SK-N-SH treated with all-trans-retinoic acid at 6 μM for 48 hours (cell line): ENCODE results near the gene LRRC43.
A peak's percentile ranks its signal among the peaks of the same experiment; 100 is the strongest.
"Not testable (repeated sequence)": the region's sequence is repeated elsewhere in the genome, so short reads cannot be mapped to it uniquely, and the experiment has no call there.

ENCODE experiments used
- ATAC-seq: fragments of 200-7000 bp; cut with Tn5 transposase; 3 replicates; pipeline ENCODE4 v1.9.1; 2020; ENCODE audit warnings: mild to moderate bottlenecking, moderate library complexity
- ARNTL ChIP-seq: fragments of 450-650 bp; formaldehyde crosslinking; IDR thresholded peaks from 2 replicates; pipeline ENCODE4 v1.5.0; 2020; ENCODE audit warnings: low read depth, mild to moderate bottlenecking, moderate library complexity, borderline replicate concordance
- BACH2 ChIP-seq: fragments of 250-450 bp; sonication (Bioruptor Pico); IDR thresholded peaks from 2 replicates; pipeline ENCODE4 v1.9.0; 2021; ENCODE audit warnings: mild to moderate bottlenecking, borderline replicate concordance
- CSDC2 ChIP-seq: fragments of 250-450 bp; sonication (Bioruptor Pico); IDR thresholded peaks from 2 replicates; pipeline ENCODE4 v1.5.0; 2020; ENCODE audit warnings: mild to moderate bottlenecking, moderate library complexity
- CSRNP3 ChIP-seq: fragments of 250-450 bp; sonication (Bioruptor Pico); IDR thresholded peaks from 2 replicates; pipeline ENCODE4 v1.5.1; 2021; ENCODE audit warnings: mild to moderate bottlenecking, moderate library complexity
- POU6F1 ChIP-seq: fragments of 250-450 bp; sonication (Bioruptor Pico); IDR thresholded peaks from 2 replicates; pipeline ENCODE4 v1.8.0; 2021; ENCODE audit warnings: low read depth, mild to moderate bottlenecking, moderate library complexity, borderline replicate concordance
- PPARA ChIP-seq: fragments of 250-450 bp; sonication (Bioruptor Pico); IDR thresholded peaks from 2 replicates; pipeline ENCODE4 v1.5.0; 2020; ENCODE audit warnings: mild to moderate bottlenecking, borderline replicate concordance
- RARB ChIP-seq: fragments of 250-450 bp; sonication (Bioruptor Pico); IDR thresholded peaks from 2 replicates; pipeline ENCODE4 v1.8.0; 2021; ENCODE audit warnings: mild to moderate bottlenecking, moderate library complexity
- SNAI2 ChIP-seq: fragments of 250-450 bp; sonication (Bioruptor Pico); IDR thresholded peaks from 2 replicates; pipeline ENCODE4 v1.5.0; 2020; ENCODE audit warnings: mild to moderate bottlenecking, moderate library complexity
- TCF4 ChIP-seq: fragments of 250-450 bp; sonication (Bioruptor Pico); IDR thresholded peaks from 2 replicates; pipeline ENCODE4 v1.8.0; 2021; ENCODE audit warnings: mild to moderate bottlenecking, moderate library complexity, borderline replicate concordance
- TOX ChIP-seq: fragments of 250-450 bp; sonication (Bioruptor Pico); IDR thresholded peaks from 2 replicates; pipeline ENCODE4 v1.8.0; 2021; ENCODE audit warnings: mild to moderate bottlenecking, moderate library complexity, borderline replicate concordance
- TSHZ2 ChIP-seq: fragments of 250-450 bp; sonication (Bioruptor Pico); IDR thresholded peaks from 2 replicates; pipeline ENCODE4 v1.5.0; 2020; ENCODE audit warnings: mild to moderate bottlenecking, moderate library complexity
- ZC3H10 ChIP-seq: fragments of 250-450 bp; sonication (Bioruptor Pico); IDR thresholded peaks from 2 replicates; pipeline ENCODE4 v1.5.1; 2021; ENCODE audit warnings: mild to moderate bottlenecking, moderate library complexity
- ZFP30 ChIP-seq: fragments of 450-650 bp; formaldehyde crosslinking; IDR thresholded peaks from 2 replicates; pipeline ENCODE4 v1.5.0; 2022; ENCODE audit warnings: mild to moderate bottlenecking, moderate library complexity
- ZNF565 ChIP-seq: fragments of 450-650 bp; formaldehyde crosslinking; conservative IDR thresholded peaks from 2 replicates; pipeline ENCODE4 v1.5.0; 2020; ENCODE audit warnings: low read depth, mild to moderate bottlenecking, moderate library complexity
- ZNF70 ChIP-seq: fragments of 450-650 bp; formaldehyde crosslinking; IDR thresholded peaks from 2 replicates; pipeline ENCODE4 v1.5.0; 2020; ENCODE audit warnings: mild to moderate bottlenecking, moderate library complexity
- ZNF8 ChIP-seq: fragments of 450-650 bp; formaldehyde crosslinking; IDR thresholded peaks from 2 replicates; pipeline ENCODE4 v1.5.0; 2020; ENCODE audit warnings: mild to moderate bottlenecking, moderate library complexity
- TF ChIP-seq, protein P1 (sequence below): fragments of 250-450 bp; sonication (Bioruptor Pico); IDR thresholded peaks from 2 replicates; pipeline ENCODE4 v1.8.0; 2020; ENCODE audit warnings: mild to moderate bottlenecking, moderate library complexity, borderline replicate concordance
- TF ChIP-seq, protein P2 (sequence below): fragments of 250-450 bp; sonication (Bioruptor Pico); IDR thresholded peaks from 2 replicates; pipeline ENCODE4 v1.5.1; 2020; ENCODE audit warnings: low read depth, mild to moderate bottlenecking, moderate library complexity

LRRC43 gene

DNA sequence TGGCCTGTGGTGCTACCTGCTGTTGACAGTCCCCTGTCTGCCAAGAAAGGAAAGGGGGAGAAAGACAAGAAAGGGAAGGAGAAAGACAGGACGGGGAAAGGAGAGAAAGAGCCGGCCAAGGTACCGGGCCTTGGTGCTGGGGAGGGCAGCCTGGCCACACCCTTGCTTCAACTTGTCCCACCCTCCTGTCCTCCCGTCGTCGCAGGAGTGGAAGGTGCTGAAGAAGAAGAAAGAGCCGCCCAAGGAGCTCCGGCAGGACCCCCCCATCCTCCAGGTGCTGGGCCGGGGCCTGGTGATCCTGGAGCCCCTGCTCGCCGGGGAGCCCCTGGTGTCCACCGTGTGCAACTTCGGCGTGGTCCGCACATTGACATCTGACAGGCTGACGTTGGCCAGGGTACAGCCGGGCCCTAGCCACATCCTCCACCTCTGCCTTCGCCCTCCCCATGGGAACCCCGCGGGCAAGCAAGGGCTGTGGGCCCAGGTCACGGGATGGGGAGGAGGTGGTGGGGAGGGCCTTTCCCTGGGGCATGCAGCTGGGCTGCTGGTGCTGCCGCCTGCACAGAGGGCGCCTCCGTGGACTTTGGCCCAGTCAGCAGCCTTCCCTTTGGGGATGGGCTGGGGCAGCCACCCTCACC lies 17.7 kb downstream of the LRRC43 start (continued):
- no peak for TF ChIP-seq CSDC2 (CRISPR knock-in tag)
- TF ChIP-seq ZNF8 (CRISPR knock-in tag), result no peak
- no peak for TF ChIP-seq ZC3H10 (CRISPR knock-in tag)
- TF ChIP-seq RARB (CRISPR knock-in tag), result no peak
- TF ChIP-seq SNAI2, result no peak
- no peak for TF ChIP-seq TOX

DNA sequence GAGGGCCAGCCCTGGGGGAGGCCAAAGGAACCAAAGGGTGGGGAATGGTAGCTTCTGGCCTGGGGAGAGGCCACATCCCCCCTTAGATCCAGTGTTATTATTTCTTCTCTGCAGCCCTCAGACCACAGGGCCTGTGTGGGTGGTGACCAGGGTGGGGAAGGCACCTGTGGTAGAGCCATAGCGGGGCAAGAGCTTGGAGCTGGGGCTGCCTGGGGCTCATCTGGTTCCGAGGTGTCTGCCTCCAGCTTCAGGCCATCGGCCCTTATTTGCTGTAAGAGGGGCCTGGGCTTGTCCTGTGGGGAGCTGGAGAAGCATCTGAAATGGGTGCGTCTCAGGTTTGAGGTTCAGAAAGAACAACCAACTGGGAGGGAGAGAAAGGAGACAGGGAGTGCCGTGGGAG lies 18.5 kb downstream of the LRRC43 start:
- TF ChIP-seq POU6F1 (CRISPR knock-in tag) (no peak), PPARA (CRISPR knock-in tag) (no peak), ZNF565 (CRISPR knock-in tag) (no peak), ZNF70 (CRISPR knock-in tag) (no peak), BACH2 (CRISPR knock-in tag) (no peak), SNAI2 (no peak), CSDC2 (CRISPR knock-in tag) (no peak), ZFP30 (CRISPR knock-in tag) (no peak), TCF4 (CRISPR knock-in tag) (no peak), ARNTL (CRISPR knock-in tag) (no peak), ZC3H10 (CRISPR knock-in tag) (no peak)
- TF ChIP-seq, protein P1, sequence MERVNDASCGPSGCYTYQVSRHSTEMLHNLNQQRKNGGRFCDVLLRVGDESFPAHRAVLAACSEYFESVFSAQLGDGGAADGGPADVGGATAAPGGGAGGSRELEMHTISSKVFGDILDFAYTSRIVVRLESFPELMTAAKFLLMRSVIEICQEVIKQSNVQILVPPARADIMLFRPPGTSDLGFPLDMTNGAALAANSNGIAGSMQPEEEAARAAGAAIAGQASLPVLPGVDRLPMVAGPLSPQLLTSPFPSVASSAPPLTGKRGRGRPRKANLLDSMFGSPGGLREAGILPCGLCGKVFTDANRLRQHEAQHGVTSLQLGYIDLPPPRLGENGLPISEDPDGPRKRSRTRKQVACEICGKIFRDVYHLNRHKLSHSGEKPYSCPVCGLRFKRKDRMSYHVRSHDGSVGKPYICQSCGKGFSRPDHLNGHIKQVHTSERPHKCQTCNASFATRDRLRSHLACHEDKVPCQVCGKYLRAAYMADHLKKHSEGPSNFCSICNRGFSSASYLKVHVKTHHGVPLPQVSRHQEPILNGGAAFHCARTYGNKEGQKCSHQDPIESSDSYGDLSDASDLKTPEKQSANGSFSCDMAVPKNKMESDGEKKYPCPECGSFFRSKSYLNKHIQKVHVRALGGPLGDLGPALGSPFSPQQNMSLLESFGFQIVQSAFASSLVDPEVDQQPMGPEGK (CRISPR knock-in tag), result no peak

GRCh38 chr12:122202017-122202416 lies 19.1 kb downstream of the LRRC43 start:
- TF ChIP-seq CSRNP3 (CRISPR knock-in tag) (no peak; the same call in 1 of the 2 replicates), TCF4 (CRISPR knock-in tag) (peak; percentile 97), TSHZ2 (peak; percentile 61)
- TF ChIP-seq, protein P2, sequence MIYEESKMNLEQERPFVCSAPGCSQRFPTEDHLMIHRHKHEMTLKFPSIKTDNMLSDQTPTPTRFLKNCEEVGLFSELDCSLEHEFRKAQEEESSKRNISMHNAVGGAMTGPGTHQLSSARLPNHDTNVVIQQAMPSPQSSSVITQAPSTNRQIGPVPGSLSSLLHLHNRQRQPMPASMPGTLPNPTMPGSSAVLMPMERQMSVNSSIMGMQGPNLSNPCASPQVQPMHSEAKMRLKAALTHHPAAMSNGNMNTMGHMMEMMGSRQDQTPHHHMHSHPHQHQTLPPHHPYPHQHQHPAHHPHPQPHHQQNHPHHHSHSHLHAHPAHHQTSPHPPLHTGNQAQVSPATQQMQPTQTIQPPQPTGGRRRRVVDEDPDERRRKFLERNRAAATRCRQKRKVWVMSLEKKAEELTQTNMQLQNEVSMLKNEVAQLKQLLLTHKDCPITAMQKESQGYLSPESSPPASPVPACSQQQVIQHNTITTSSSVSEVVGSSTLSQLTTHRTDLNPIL (CRISPR knock-in tag), result no peak
- no peak for ATAC-seq

More for the DNA sequence above, 18.5 kb downstream of the LRRC43 start:
- no peak for ATAC-seq

DNA sequence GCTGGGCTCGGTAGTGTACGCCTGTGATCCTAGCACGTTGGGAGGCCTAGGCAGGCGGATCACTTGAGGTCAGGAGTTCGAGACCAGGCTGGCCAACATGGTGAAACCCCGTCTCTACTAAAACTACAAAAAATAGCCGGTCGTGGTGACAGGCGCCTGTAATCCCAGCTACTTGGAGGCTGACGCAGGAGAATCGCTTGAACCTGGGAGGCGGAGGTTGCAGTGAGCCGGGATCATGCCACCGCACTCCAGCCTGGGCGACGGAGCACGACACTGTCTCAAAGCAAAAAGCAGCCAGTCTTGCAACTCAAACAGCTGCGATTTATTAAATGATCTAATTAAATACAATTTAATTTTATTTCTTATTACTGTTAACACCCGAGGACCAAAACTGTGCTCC lies 19.9 kb downstream of the LRRC43 start:
- not testable (repeated sequence) for ATAC-seq
